ENCODE measurements around the gene DDX47. TPM values are rescaled to one million over a fixed set of nuclear protein-coding genes. Genes with fewer than 3 reads are reported as not detected.
"Not testable (repeated sequence)": the region's sequence is repeated elsewhere in the genome, so short reads cannot be mapped to it uniquely, and the experiment has no call there.

The DDX47 gene
- total and polyA plus RNA-seq, 4 donors = 28.2 to 79.2 (median 40.4) TPM

GRCh38 chr12:12837813-12838153, 24.6 kb downstream of the DDX47 start:
- Histone ChIP-seq H3K4me1 (ENCODE audit: control insufficient read depth in 5 of 5, insufficient read depth in 5 of 5, low read length in 5 of 5) (peaks cover 0 to 1% (median 0%) of the 10 kb centered on the region in 5 donors), H3K9me3 (ENCODE audit: control insufficient read depth in 4 of 4, insufficient read depth in 3 of 4, low read length in 3 of 4) (peaks cover 0 to 2% (median 0%) of the 10 kb centered on the region in 4 donors), H3K27ac (ENCODE audit: low read depth in 1 of 2, low read length in 1 of 2) (peak overlapping the region in 1 of 2 donors; percentile 57), H3K27me3 (ENCODE audit: control insufficient read depth in 3 of 3, insufficient read depth in 3 of 3, low read length in 2 of 3) (no peaks in the 10 kb centered on the region), H3K4me3 (no peak overlapping the region), H3K36me3 (ENCODE audit: control insufficient read depth in 4 of 4, insufficient read depth in 4 of 4, low read length in 4 of 4) (peaks cover 1 to 11% (median 6%) of the 10 kb centered on the region in 4 donors), H3K9ac (ENCODE audit: insufficient read depth in 1 of 2, low read length in 2 of 2) (no peak overlapping the region)
- TF ChIP-seq CTCF (IDR thresholded peaks at IDR 0.05; ENCODE audit: control extremely low read depth, extremely low read depth) = no peak
- ATAC-seq (ENCODE audit: insufficient read depth, low FRiP score) (no peak), DNase-seq (no peak)
- 71 to 82% methylated on average over 3 of the region's 3 CpGs for WGBS, 2 donors

GRCh38 chr12:12839003-12839395, 25.9 kb downstream of the DDX47 start:
- Histone ChIP-seq H3K27me3 (ENCODE audit: control insufficient read depth in 3 of 3, insufficient read depth in 3 of 3, low read length in 2 of 3) (no peaks in the 10 kb centered on the region), H3K4me3 (no peak overlapping the region), H3K9ac (ENCODE audit: insufficient read depth in 1 of 2, low read length in 2 of 2) (no peak overlapping the region), H3K36me3 (ENCODE audit: control insufficient read depth in 4 of 4, insufficient read depth in 4 of 4, low read length in 4 of 4) (peaks cover 0 to 1% (median 0%) of the 10 kb centered on the region in 4 donors), H3K4me1 (ENCODE audit: control insufficient read depth in 5 of 5, insufficient read depth in 5 of 5, low read length in 5 of 5) (peaks cover 0 to 1% (median 0%) of the 10 kb centered on the region in 5 donors), H3K27ac (ENCODE audit: low read depth in 1 of 2, low read length in 1 of 2) (no peak overlapping the region), H3K9me3 (ENCODE audit: control insufficient read depth in 4 of 4, insufficient read depth in 3 of 4, low read length in 3 of 4) (peaks cover 0 to 2% (median 0%) of the 10 kb centered on the region in 4 donors)
- TF ChIP-seq CTCF (IDR thresholded peaks at IDR 0.05; ENCODE audit: control extremely low read depth, extremely low read depth) = no peak
- no peak for DNase-seq
- WGBS, 2 donors = 86% methylated on average over 1 of the region's 1 CpG
- ATAC-seq (ENCODE audit: insufficient read depth, low FRiP score) = no peak

GRCh38 chr12:12839439-12839838, 26.3 kb downstream of the DDX47 start:
- DNase-seq; H3K36me3 ChIP-seq (ENCODE audit: control insufficient read depth in 4 of 4, insufficient read depth in 4 of 4, low read length in 4 of 4); H3K27me3 ChIP-seq (ENCODE audit: control insufficient read depth in 3 of 3, insufficient read depth in 3 of 3, low read length in 2 of 3); ATAC-seq (ENCODE audit: insufficient read depth, low FRiP score); H3K4me3 ChIP-seq; H3K9me3 ChIP-seq (ENCODE audit: control insufficient read depth in 4 of 4, insufficient read depth in 3 of 4, low read length in 3 of 4); H3K4me1 ChIP-seq (ENCODE audit: control insufficient read depth in 5 of 5, insufficient read depth in 5 of 5, low read length in 5 of 5); H3K9ac ChIP-seq (ENCODE audit: insufficient read depth in 1 of 2, low read length in 2 of 2): not testable (repeated sequence)
- peak overlapping the region in 1 of 2 donors; percentile 30 for H3K27ac ChIP-seq (ENCODE audit: low read depth in 1 of 2, low read length in 1 of 2)
- 95 to 96% methylated on average over 10 of the region's 10 CpGs for WGBS, 2 donors

- ATAC-seq (ENCODE audit: insufficient read depth, low FRiP score) = no peak
- Histone ChIP-seq H3K27ac (ENCODE audit: low read depth in 1 of 2, low read length in 1 of 2) (peak overlapping the region in 1 of 2 donors; percentile 30), H3K4me3 (no peak overlapping the region), H3K36me3 (ENCODE audit: control insufficient read depth in 4 of 4, insufficient read depth in 4 of 4, low read length in 4 of 4) (no peaks in the 10 kb centered on the region), H3K4me1 (ENCODE audit: control insufficient read depth in 5 of 5, insufficient read depth in 5 of 5, low read length in 5 of 5) (peaks cover 0 to 1% (median 0%) of the 10 kb centered on the region in 5 donors), H3K9ac (ENCODE audit: insufficient read depth in 1 of 2, low read length in 2 of 2) (no peak overlapping the region), H3K27me3 (ENCODE audit: control insufficient read depth in 3 of 3, insufficient read depth in 3 of 3, low read length in 2 of 3) (no peaks in the 10 kb centered on the region), H3K9me3 (ENCODE audit: control insufficient read depth in 4 of 4, insufficient read depth in 3 of 4, low read length in 3 of 4) (peaks cover 0 to 2% (median 0%) of the 10 kb centered on the region in 4 donors)
- DNase-seq = no peak
- TF ChIP-seq CTCF (IDR thresholded peaks at IDR 0.05; ENCODE audit: control extremely low read depth, extremely low read depth) = no peak
- 73 to 81% methylated on average over 5 of the region's 5 CpGs for whole genome bisulfite sequencing, 2 donors
Observed at GRCh38 chr12:12839873-12840579, 26.9 kb downstream of the DDX47 start.
